ENCODE results near the gene MXI1. TPM values are rescaled to one million over a fixed set of nuclear protein-coding genes. Genes with fewer than 3 reads are reported as not detected.

The MXI1 gene
- total RNA-seq, 1 experiment from 2014 or later = 8.4 TPM

DNA sequence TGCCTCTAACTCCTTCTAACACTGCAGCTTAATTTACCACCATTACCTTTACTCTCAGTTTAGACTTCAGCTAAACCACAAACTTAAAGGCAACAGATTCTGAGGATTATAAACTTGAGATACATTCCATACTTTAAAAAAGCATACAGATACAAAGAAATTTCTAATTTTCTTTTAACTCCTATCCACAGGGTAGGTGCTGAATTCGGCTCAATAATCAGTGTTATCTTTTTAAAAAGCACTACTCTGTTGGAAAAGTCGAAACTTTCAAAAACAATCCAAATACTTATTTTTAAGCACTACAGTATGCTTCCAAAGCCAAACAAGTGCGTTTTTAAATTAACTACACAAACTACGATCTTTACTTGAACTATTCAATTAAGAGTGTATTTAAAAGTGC is 96.3 kb downstream of the MXI1 start:
- CTCF ChIA-PET = interaction anchor here (0.7 kb wide), 1 partner anchor 59 kb away, joined by 3 read pairs; no protein-coding TSS in a partner anchor
- H3K9me3 Mint-ChIP-seq (ENCODE audit: low read depth, unreplicated experiment) = no peaks in the 10 kb centered on the region
- BruUV-seq (replicated peaks) = no TSS peak
- no peaks in the 10 kb centered on the region for H3K27me3 Mint-ChIP-seq (ENCODE audit: unreplicated experiment)
- peaks cover 10% of the 10 kb centered on the region for H3K4me1 Mint-ChIP-seq (ENCODE audit: low read depth, unreplicated experiment)
- H3K4me3 Mint-ChIP-seq (ENCODE audit: low read depth, unreplicated experiment) = peak overlapping the region; percentile 74
- H3K27ac Mint-ChIP-seq (ENCODE audit: unreplicated experiment) = peak overlapping the region; percentile 93
- TF ChIP-seq, protein P1, sequence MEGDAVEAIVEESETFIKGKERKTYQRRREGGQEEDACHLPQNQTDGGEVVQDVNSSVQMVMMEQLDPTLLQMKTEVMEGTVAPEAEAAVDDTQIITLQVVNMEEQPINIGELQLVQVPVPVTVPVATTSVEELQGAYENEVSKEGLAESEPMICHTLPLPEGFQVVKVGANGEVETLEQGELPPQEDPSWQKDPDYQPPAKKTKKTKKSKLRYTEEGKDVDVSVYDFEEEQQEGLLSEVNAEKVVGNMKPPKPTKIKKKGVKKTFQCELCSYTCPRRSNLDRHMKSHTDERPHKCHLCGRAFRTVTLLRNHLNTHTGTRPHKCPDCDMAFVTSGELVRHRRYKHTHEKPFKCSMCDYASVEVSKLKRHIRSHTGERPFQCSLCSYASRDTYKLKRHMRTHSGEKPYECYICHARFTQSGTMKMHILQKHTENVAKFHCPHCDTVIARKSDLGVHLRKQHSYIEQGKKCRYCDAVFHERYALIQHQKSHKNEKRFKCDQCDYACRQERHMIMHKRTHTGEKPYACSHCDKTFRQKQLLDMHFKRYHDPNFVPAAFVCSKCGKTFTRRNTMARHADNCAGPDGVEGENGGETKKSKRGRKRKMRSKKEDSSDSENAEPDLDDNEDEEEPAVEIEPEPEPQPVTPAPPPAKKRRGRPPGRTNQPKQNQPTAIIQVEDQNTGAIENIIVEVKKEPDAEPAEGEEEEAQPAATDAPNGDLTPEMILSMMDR (IDR thresholded peaks at IDR 0.05; ENCODE audit: unreplicated experiment) = no peak
- no peak for DNase-seq
- intact Hi-C loops (cut with micrococcal nuclease; ENCODE audit: unreplicated experiment) = no loop called here
- H3K36me3 Mint-ChIP-seq (ENCODE audit: insufficient read depth, unreplicated experiment) = peaks cover 25% of the 10 kb centered on the region

DNA sequence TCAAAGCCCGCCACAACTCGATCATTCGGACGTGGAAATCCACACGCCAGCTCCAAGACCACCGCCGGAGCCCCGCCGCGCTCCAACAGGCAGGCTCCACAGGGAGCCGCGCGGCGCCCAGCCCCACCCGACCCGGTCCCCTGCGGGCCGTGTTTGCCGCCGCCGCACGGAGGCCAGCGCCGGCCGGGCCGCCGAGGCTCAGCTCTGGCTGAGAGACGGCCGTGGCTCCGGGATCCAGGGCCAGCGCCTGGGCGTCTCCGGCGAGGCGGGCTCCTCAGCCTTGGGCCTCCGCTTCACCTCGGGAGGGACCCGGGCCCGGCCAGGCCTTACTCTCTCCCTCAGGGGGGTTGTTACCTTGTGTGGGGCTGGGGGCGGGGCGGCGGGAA is 97.0 kb downstream of the MXI1 start:
- BruUV-seq (replicated peaks) = no TSS peak
- TF ChIP-seq, protein P1 (IDR thresholded peaks at IDR 0.05; ENCODE audit: unreplicated experiment) = no peak
- Mint-ChIP-seq H3K4me1 (ENCODE audit: low read depth, unreplicated experiment) (peaks cover 10% of the 10 kb centered on the region), H3K4me3 (ENCODE audit: low read depth, unreplicated experiment) (peak overlapping the region; percentile 74), H3K27me3 (ENCODE audit: unreplicated experiment) (no peaks in the 10 kb centered on the region), H3K27ac (ENCODE audit: unreplicated experiment) (peak overlapping the region; percentile 93), H3K9me3 (ENCODE audit: low read depth, unreplicated experiment) (no peaks in the 10 kb centered on the region), H3K36me3 (ENCODE audit: insufficient read depth, unreplicated experiment) (peaks cover 25% of the 10 kb centered on the region)
- DNase-seq = no peak
- intact Hi-C loops (cut with micrococcal nuclease; ENCODE audit: unreplicated experiment) = no loop called here
- CTCF ChIA-PET = interaction anchor here (1.4 kb wide), 2 partner anchors 193 to 301 kb away, joined by 3 to 6 read pairs; no protein-coding TSS in a partner anchor

DNA sequence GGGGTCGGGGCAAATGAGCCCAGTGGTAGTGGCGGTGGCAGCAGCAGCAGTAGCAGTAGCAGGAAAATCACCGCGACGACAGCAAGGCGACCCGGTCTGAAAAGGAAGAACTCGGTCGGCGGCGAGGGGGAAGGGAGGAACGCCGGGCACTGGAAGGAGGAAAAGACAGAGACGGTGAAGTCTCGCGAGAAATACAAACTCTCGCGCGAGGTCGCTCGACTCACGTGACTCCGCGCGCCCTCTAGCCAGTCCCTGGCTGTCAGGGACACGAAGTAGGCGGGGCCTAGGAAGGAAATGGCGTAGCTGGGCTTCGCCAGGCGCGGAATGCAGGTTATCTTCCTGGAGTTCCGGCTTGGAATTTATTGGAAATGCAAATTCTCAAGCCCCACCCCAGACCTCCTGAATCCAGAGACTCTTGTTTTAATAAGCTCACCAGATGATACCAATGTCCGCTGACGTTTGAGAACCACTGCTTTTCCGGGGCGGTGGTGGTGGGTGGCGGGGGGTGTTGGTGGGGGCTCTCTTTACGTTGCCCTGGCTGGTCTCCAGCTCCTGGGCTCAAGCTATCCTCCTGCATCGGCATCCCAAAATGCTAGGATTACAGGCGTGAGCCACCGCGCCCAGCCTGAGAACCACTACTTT is 97.5 kb downstream of the MXI1 start, which contains the start of gene SMNDC1:
Gene SMNDC1 (minus strand): TSS at position 141 of the 642 bp plus-strand sequence. CDS start 1,333 bp downstream, outside the sequence.
- DNase-seq = peak; percentile 94
- TF ChIP-seq, protein P1 (IDR thresholded peaks at IDR 0.05; ENCODE audit: unreplicated experiment) = no peak
- intact Hi-C loops (cut with micrococcal nuclease; ENCODE audit: unreplicated experiment) = loop anchor here (5.0 kb wide), 1 partner anchor 372 kb away; no protein-coding TSS in a partner anchor
- peaks cover 10% of the 10 kb centered on the region for H3K4me1 Mint-ChIP-seq (ENCODE audit: low read depth, unreplicated experiment)
- BruUV-seq (replicated peaks) = no TSS peak
- H3K9me3 Mint-ChIP-seq (ENCODE audit: low read depth, unreplicated experiment) = no peaks in the 10 kb centered on the region
- CTCF ChIA-PET = interaction anchor here (0.8 to 1.4 kb wide), 6 partner anchors 96 to 376 kb away, joined by 3 to 6 read pairs (median 4); no protein-coding TSS in a partner anchor
- peaks cover 25% of the 10 kb centered on the region for H3K36me3 Mint-ChIP-seq (ENCODE audit: insufficient read depth, unreplicated experiment)
- peak within 1 kb of the TSS; percentile 74 for H3K4me3 Mint-ChIP-seq (ENCODE audit: low read depth, unreplicated experiment)
- peak within 1 kb of the TSS; percentile 93 for H3K27ac Mint-ChIP-seq (ENCODE audit: unreplicated experiment)
- H3K27me3 Mint-ChIP-seq (ENCODE audit: unreplicated experiment) = no peaks in the 10 kb centered on the region

DNA sequence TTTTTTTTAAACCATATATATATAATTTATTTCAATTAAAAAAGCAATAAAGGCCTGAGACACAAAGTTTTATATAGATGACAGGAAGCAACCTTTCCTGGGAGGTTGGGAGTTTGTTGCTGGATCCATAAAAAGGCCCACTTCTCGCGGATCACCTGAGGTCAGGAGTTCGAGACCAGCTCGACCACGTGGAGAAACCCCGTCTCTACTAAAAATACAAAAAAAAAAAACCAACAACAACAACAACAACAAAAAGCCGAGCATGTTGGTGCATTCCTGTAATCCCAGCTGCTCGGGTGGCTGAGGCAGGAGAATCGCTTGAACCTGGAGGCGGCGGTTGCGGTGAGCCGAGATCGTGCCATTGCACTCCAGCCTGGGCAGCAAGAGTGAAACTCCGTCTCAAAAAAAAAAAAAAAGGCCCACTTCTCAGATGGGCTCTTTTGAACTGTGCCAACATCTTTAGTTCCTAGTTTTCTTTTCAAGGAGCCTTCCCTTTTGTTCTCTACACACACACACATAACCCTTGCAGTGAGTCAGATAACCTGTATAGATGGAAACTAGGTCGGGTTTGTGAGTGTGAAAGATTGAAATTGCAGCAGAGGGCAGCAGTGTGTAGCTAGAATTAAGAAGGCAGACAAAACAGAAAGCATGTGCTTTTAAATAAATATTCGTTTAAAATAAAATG is 98.5 kb downstream of the MXI1 start:
- Mint-ChIP-seq H3K9me3 (ENCODE audit: low read depth, unreplicated experiment) (no peaks in the 10 kb centered on the region), H3K4me3 (ENCODE audit: low read depth, unreplicated experiment) (peak overlapping the region; percentile 74), H3K27me3 (ENCODE audit: unreplicated experiment) (no peaks in the 10 kb centered on the region), H3K4me1 (ENCODE audit: low read depth, unreplicated experiment) (peaks cover 5% of the 10 kb centered on the region), H3K36me3 (ENCODE audit: insufficient read depth, unreplicated experiment) (peaks cover 25% of the 10 kb centered on the region), H3K27ac (ENCODE audit: unreplicated experiment) (peak overlapping the region; percentile 93)
- DNase-seq = peak; percentile 33
- no TSS peak for BruUV-seq (replicated peaks)
- intact Hi-C loops (cut with micrococcal nuclease; ENCODE audit: unreplicated experiment) = loop anchor here (1.0 to 5.0 kb wide), 3 partner anchors 241 to 371 kb away; no protein-coding TSS in a partner anchor
- CTCF ChIA-PET = interaction anchor here (0.6 to 1.4 kb wide), 8 partner anchors 97 to 375 kb away, joined by 3 to 5 read pairs (median 4); no protein-coding TSS in a partner anchor
- TF ChIP-seq, protein P1 (IDR thresholded peaks at IDR 0.05; ENCODE audit: unreplicated experiment) = peak; percentile 40

Data from Calu3 (cell line).